HEK293 (cell line): Measurements from ENCODE around the gene TP53BP1.
A peak's percentile ranks its signal among the peaks of the same experiment; 100 is the strongest.

Experiments used
- CTCF ChIA-PET: fragments of 350-600 bp; formaldehyde crosslinking; extraction: SDS; loops from one replicate; lab custom pipeline; 2021; ENCODE audit warnings: antibody characterized with exemption; lab: Yijun Ruan, JAX
- POLR2A ChIA-PET: fragments of 300-600 bp; formaldehyde crosslinking; extraction: SDS; loops from one replicate; lab custom pipeline; 2020; ENCODE audit warnings: antibody characterized with exemption, inconsistent platforms; lab: Yijun Ruan, JAX
- H3K27ac ChIP-seq: fragments of 200-500 bp; sonication (Bioruptor generic); 2 replicates; pipeline ENCODE4 v1.5.1; 2014; ENCODE audit warnings: low read depth, low read length, control low read depth, inconsistent platforms; ENCODE audit errors: extremely low read depth
- H3K36me3 ChIP-seq, 2 experiments: fragments of 200-500 bp in 1 of 2; sonication (Bioruptor generic) in 1 of 2; 1 replicate in 1 of 2; 2 replicates in 1 of 2; pipeline ENCODE4 v1.5.1; 2014 to 2017; ENCODE audit warnings: inconsistent platforms in 2 of 2, low read length in 2 of 2; ENCODE audit not compliant: control insufficient read depth in 2 of 2, insufficient read depth in 1 of 2
- H3K4me1 ChIP-seq: fragments of 200-500 bp; sonication (Bioruptor generic); 2 replicates; pipeline ENCODE4 v1.5.1; 2014; ENCODE audit warnings: mild to moderate bottlenecking, low read length, inconsistent platforms; ENCODE audit not compliant: control insufficient read depth, insufficient read depth
- H3K4me3 ChIP-seq: 2 replicates; pipeline ENCODE4 v1.5.1; 2011; ENCODE audit warnings: low read depth, mild to moderate bottlenecking, control low read depth, low read length, moderate library complexity
- H3K9me3 ChIP-seq: fragments of 200-500 bp; sonication (Bioruptor generic); 2 replicates; pipeline ENCODE4 v1.5.1; 2014; ENCODE audit warnings: low read depth, low read length, inconsistent platforms; ENCODE audit not compliant: control insufficient read depth, insufficient read depth
- PATZ1 ChIP-seq: fragments of 450-650 bp; formaldehyde crosslinking; IDR thresholded peaks from 2 replicates; pipeline ENCODE4 v1.5.1; 2016; ENCODE audit warnings: missing biosample characterization, missing genetic modification characterization
- PRDM2 ChIP-seq: fragments of 450-650 bp; formaldehyde crosslinking; IDR thresholded peaks from 2 replicates; pipeline ENCODE4 v1.5.1; 2016; ENCODE audit warnings: missing biosample characterization, missing genetic modification characterization, borderline replicate concordance
- SETDB1 ChIP-seq: IDR thresholded peaks from one replicate; pipeline ENCODE4 v1.6.1; 2017; ENCODE audit warnings: mild to moderate bottlenecking, low read length, moderate library complexity, mixed read lengths; ENCODE audit not compliant: insufficient read length
- SP2 ChIP-seq: fragments of 450-650 bp; formaldehyde crosslinking; IDR thresholded peaks from 2 replicates; pipeline ENCODE4 v1.5.1; 2016; ENCODE audit warnings: missing biosample characterization, missing genetic modification characterization
- YY1 ChIP-seq: fragments of 450-650 bp; formaldehyde crosslinking; IDR thresholded peaks from 2 replicates; pipeline ENCODE4 v1.5.1; 2018; ENCODE audit warnings: missing biosample characterization, missing genetic modification characterization
- ZBTB17 ChIP-seq: fragments of 450-650 bp; formaldehyde crosslinking; IDR thresholded peaks from 2 replicates; pipeline ENCODE4 v1.5.1; 2016; ENCODE audit warnings: missing biosample characterization, missing genetic modification characterization
- ZBTB26 ChIP-seq: fragments of 450-650 bp; formaldehyde crosslinking; optimal IDR thresholded peaks from 2 replicates; pipeline ENCODE3; 2016; ENCODE audit warnings: missing biosample characterization, mild to moderate bottlenecking, missing genetic modification characterization
- ZFP3 ChIP-seq: fragments of 450-650 bp; formaldehyde crosslinking; IDR thresholded peaks from 2 replicates; pipeline ENCODE4 v1.5.1; 2016; ENCODE audit warnings: low read depth, missing biosample characterization, missing genetic modification characterization
- ZNF248 ChIP-seq: fragments of 450-650 bp; formaldehyde crosslinking; IDR thresholded peaks from 2 replicates; pipeline ENCODE4 v1.5.1; 2017; ENCODE audit warnings: missing biosample characterization, missing genetic modification characterization
- ZNF488 ChIP-seq: fragments of 450-650 bp; formaldehyde crosslinking; IDR thresholded peaks from 2 replicates; pipeline ENCODE4 v1.5.1; 2016; ENCODE audit warnings: missing biosample characterization, missing genetic modification characterization
- ZNF513 ChIP-seq: fragments of 450-650 bp; IDR thresholded peaks from 2 replicates; pipeline ENCODE4 v1.5.1; 2018; ENCODE audit warnings: missing biosample characterization, missing genetic modification characterization
- ZNF610 ChIP-seq: fragments of 450-650 bp; formaldehyde crosslinking; IDR thresholded peaks from 2 replicates; pipeline ENCODE4 v1.5.1; 2016; ENCODE audit warnings: missing biosample characterization, missing genetic modification characterization, borderline replicate concordance
- ZNF76 ChIP-seq: fragments of 450-650 bp; formaldehyde crosslinking; IDR thresholded peaks from 2 replicates; pipeline ENCODE4; 2016; ENCODE audit warnings: low read depth, missing biosample characterization, missing genetic modification characterization, borderline replicate concordance
- ZNF776 ChIP-seq: fragments of 450-650 bp; formaldehyde crosslinking; IDR thresholded peaks from 2 replicates; pipeline ENCODE4 v1.5.0; 2017; ENCODE audit warnings: missing biosample characterization, missing genetic modification characterization, borderline replicate concordance
- TF ChIP-seq, protein P1 (sequence below): fragments of 450-650 bp; formaldehyde crosslinking; IDR thresholded peaks from 2 replicates; pipeline ENCODE4 v1.5.1; 2016; ENCODE audit warnings: missing biosample characterization, missing genetic modification characterization
- TF ChIP-seq, protein P2 (sequence below): fragments of 450-650 bp; formaldehyde crosslinking; IDR thresholded peaks from 2 replicates; pipeline ENCODE4 v1.5.1; 2016; ENCODE audit warnings: missing biosample characterization, missing genetic modification characterization

The TP53BP1 gene

DNA sequence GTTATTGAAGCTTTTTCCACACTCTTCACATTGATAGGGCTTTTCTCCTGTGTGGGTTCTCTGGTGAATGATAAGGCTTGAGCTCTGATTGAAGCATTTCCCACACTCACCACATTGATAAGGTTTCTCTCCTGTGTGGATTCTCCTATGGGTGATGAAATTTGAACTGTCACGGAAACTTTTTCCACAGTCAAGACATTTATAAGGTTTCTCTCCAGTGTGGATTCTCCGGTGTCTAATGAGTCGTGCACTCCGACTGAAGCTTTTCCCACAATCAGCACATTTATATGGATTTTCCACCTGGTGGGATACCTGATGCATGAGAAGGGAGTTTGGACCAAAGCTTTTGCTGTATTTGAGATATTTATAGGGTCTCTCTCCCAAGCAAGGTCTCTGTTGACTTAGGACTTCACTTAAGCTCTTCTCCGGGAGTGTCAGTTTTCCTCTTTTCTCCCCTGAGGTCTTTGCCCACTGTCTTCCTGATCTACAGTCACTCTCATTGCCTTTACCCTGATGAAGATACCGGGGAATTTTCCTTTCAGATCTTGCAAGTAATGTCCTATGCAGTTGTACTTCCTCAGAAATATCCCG lies 131.5 kb downstream of the TP53BP1 start:
- no peaks in the 10 kb centered on the region for H3K4me1 ChIP-seq
- H3K4me3 ChIP-seq, result no peak overlapping the region
- H3K27ac ChIP-seq, result no peak overlapping the region
- peaks cover 8 to 80% of the 10 kb centered on the region in 2 experiments for H3K36me3 ChIP-seq
- POLR2A ChIA-PET, result no interaction called here
- H3K9me3 ChIP-seq, result no peaks in the 10 kb centered on the region
- CTCF ChIA-PET, result interaction anchor here (0.9 kb wide), 1 partner anchor 27 kb away, joined by 3 read pairs; no protein-coding TSS in a partner anchor
- TF ChIP-seq SETDB1, result peak; percentile 98
- no peak for TF ChIP-seq ZNF776 (tag by site-specific recombination)

DNA sequence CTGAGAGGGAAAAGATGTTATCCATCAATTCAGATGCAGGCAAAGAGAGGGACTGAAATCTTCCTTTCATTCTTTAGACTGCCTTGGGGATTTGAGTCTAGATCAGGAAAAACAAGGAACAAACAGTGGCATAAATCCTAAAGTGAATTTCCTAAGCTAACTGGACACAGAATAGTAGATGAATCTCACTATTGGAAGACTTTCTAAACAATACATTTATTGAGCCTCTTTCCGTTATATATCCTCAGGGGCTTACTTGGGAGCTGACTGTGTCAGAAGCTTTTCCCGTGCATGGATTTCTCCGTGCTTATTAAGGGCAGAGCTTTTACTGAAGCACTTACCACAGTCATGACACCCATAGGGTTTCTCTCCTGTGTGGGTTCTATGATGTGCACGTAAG lies 132.1 kb downstream of the TP53BP1 start:
- no peak overlapping the region for H3K4me3 ChIP-seq
- H3K36me3 ChIP-seq, result peaks cover 8 to 74% of the 10 kb centered on the region in 2 experiments
- CTCF ChIA-PET, result interaction anchor here (0.5 to 0.9 kb wide), 2 partner anchors 26 to 41 kb away, joined by 3 read pairs; no protein-coding TSS in a partner anchor
- H3K27ac ChIP-seq, result no peak overlapping the region
- H3K4me1 ChIP-seq, result no peaks in the 10 kb centered on the region
- POLR2A ChIA-PET, result no interaction called here
- no peaks in the 10 kb centered on the region for H3K9me3 ChIP-seq
- TF ChIP-seq ZNF248 (tag by site-specific recombination) (no peak), SP2 (no peak), ZNF488 (tag by site-specific recombination) (no peak), ZNF76 (tag by site-specific recombination) (no peak), ZFP3 (tag by site-specific recombination) (no peak), ZNF610 (no peak), ZBTB26 (no peak), YY1 (no peak), PATZ1 (tag by site-specific recombination) (no peak), PRDM2 (tag by site-specific recombination) (no peak), ZNF776 (tag by site-specific recombination) (no peak), ZBTB17 (tag by site-specific recombination) (no peak), ZNF513 (tag by site-specific recombination) (no peak)
- TF ChIP-seq, protein P1, sequence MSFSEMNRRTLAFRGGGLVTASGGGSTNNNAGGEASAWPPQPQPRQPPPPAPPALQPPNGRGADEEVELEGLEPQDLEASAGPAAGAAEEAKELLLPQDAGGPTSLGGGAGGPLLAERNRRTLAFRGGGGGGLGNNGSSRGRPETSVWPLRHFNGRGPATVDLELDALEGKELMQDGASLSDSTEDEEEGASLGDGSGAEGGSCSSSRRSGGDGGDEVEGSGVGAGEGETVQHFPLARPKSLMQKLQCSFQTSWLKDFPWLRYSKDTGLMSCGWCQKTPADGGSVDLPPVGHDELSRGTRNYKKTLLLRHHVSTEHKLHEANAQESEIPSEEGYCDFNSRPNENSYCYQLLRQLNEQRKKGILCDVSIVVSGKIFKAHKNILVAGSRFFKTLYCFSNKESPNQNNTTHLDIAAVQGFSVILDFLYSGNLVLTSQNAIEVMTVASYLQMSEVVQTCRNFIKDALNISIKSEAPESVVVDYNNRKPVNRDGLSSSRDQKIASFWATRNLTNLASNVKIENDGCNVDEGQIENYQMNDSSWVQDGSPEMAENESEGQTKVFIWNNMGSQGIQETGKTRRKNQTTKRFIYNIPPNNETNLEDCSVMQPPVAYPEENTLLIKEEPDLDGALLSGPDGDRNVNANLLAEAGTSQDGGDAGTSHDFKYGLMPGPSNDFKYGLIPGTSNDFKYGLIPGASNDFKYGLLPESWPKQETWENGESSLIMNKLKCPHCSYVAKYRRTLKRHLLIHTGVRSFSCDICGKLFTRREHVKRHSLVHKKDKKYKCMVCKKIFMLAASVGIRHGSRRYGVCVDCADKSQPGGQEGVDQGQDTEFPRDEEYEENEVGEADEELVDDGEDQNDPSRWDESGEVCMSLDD (tag by site-specific recombination), result no peak
- TF ChIP-seq, protein P2, sequence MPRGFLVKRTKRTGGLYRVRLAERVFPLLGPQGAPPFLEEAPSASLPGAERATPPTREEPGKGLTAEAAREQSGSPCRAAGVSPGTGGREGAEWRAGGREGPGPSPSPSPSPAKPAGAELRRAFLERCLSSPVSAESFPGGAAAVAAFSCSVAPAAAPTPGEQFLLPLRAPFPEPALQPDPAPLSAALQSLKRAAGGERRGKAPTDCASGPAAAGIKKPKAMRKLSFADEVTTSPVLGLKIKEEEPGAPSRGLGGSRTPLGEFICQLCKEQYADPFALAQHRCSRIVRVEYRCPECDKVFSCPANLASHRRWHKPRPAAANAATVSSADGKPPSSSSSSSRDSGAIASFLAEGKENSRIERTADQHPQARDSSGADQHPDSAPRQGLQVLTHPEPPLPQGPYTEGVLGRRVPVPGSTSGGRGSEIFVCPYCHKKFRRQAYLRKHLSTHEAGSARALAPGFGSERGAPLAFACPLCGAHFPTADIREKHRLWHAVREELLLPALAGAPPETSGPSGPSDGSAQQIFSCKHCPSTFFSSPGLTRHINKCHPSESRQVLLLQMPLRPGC (tag by site-specific recombination), result no peak
